ENCODE measurements around the gene PMEPA1.
A peak's percentile ranks its signal among the peaks of the same experiment; 100 is the strongest.

Gene PMEPA1

GRCh38 chr20:57658833-57659516 is 50.8 kb downstream of the PMEPA1 start:
- no peak for DNase-seq

GRCh38 chr20:57658447-57658832 is 51.4 kb downstream of the PMEPA1 start:
- no peak for DNase-seq

- peak; percentile 61 for DNase-seq
These were observed 52.0 kb downstream of the PMEPA1 start for GRCh38 chr20:57657535-57658446.

GRCh38 chr20:57656821-57657534 is 52.8 kb downstream of the PMEPA1 start:
- DNase-seq = no peak

GRCh38 chr20:57656252-57656820 is 53.5 kb downstream of the PMEPA1 start:
- DNase-seq = no peak

GRCh38 chr20:57655809-57656155 is 54.0 kb downstream of the PMEPA1 start:
- no peak for DNase-seq

GRCh38 chr20:57654998-57655808 is 54.6 kb downstream of the PMEPA1 start:
- no peak for DNase-seq

- DNase-seq = peak; percentile 38
These were observed 55.3 kb downstream of the PMEPA1 start for GRCh38 chr20:57654363-57654997.

GRCh38 chr20:57653910-57654309 is 55.9 kb downstream of the PMEPA1 start:
- DNase-seq = no peak

GRCh38 chr20:57653546-57653900 is 56.3 kb downstream of the PMEPA1 start:
- DNase-seq = no peak

- no peak for DNase-seq
These were observed 56.9 kb downstream of the PMEPA1 start for GRCh38 chr20:57652606-57653545.

GRCh38 chr20:57651881-57652605 is 57.8 kb downstream of the PMEPA1 start:
- no peak for DNase-seq

- no peak for DNase-seq
These were observed 58.9 kb downstream of the PMEPA1 start for GRCh38 chr20:57650756-57651483.

GRCh38 chr20:57650266-57650665 is 59.5 kb downstream of the PMEPA1 start:
- DNase-seq = no peak

GRCh38 chr20:57649617-57650015 is 60.2 kb downstream of the PMEPA1 start:
- no peak for DNase-seq

GRCh38 chr20:57648878-57649616 is 60.8 kb downstream of the PMEPA1 start:
- no peak for DNase-seq

- DNase-seq = no peak
These were observed 61.7 kb downstream of the PMEPA1 start for GRCh38 chr20:57647933-57648785.
